ENCODE results near the gene SPATA31E1.

SPATA31E1 gene

DNA sequence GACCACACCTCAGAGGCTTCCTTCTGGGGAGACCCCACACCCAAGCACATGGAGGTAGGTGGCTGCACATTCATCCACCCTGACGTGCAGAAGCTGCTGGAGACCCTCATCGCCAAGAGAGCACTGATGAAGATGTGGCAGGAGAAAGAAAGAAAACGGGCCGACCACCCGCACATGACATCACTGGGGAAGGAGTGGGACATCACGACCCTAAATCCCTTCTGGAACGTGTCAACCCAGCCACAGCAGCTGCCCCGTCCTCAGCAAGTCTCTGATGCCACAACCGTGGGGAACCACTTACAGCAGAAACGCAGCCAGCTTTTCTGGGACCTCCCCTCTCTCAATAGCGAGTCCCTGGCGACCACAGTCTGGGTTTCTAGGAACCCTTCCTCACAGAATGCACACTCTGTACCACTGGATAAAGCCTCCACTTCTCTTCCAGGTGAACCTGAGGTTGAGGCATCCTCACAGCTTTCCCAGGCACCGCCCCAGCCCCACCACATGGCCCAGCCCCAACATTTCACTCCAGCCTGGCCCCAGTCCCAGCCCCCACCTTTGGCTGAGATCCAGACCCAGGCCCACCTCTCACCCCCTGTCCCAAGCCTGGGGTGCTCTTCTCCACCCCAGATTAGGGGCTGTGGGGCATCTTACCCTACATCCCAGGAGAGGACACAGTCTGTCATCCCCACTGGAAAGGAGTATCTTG, 3.0 kb downstream of the SPATA31E1 start:
- CTCF ChIA-PET, result no interaction called here
- POLR2A ChIA-PET, result no interaction called here
- TF ChIP-seq NFRKB (IDR thresholded peaks at IDR 0.05) (no peak), BHLHE40 (IDR thresholded peaks at IDR 0.05; ENCODE audit: borderline replicate concordance) (no peak), FOXK2 (IDR thresholded peaks at IDR 0.05) (no peak), SP1 (IDR thresholded peaks at IDR 0.05) (no peak), TARDBP (IDR thresholded peaks at IDR 0.05) (no peak), CTBP1 (IDR thresholded peaks at IDR 0.05; ENCODE audit: borderline replicate concordance) (no peak), FOXA1 (IDR thresholded peaks at IDR 0.05) (no peak), ARNT (IDR thresholded peaks at IDR 0.05) (no peak), HDGF (IDR thresholded peaks at IDR 0.05; ENCODE audit: borderline replicate concordance) (no peak), ZNF384 (IDR thresholded peaks at IDR 0.05) (no peak), FOXM1 (IDR thresholded peaks at IDR 0.05; ENCODE audit: borderline replicate concordance) (no peak)
- TF ChIP-seq, protein P1, sequence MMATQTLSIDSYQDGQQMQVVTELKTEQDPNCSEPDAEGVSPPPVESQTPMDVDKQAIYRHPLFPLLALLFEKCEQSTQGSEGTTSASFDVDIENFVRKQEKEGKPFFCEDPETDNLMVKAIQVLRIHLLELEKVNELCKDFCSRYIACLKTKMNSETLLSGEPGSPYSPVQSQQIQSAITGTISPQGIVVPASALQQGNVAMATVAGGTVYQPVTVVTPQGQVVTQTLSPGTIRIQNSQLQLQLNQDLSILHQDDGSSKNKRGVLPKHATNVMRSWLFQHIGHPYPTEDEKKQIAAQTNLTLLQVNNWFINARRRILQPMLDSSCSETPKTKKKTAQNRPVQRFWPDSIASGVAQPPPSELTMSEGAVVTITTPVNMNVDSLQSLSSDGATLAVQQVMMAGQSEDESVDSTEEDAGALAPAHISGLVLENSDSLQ (IDR thresholded peaks at IDR 0.05), result no peak
- peak; percentile 2 for DNase-seq (ENCODE audit: extremely low spot score)

DNA sequence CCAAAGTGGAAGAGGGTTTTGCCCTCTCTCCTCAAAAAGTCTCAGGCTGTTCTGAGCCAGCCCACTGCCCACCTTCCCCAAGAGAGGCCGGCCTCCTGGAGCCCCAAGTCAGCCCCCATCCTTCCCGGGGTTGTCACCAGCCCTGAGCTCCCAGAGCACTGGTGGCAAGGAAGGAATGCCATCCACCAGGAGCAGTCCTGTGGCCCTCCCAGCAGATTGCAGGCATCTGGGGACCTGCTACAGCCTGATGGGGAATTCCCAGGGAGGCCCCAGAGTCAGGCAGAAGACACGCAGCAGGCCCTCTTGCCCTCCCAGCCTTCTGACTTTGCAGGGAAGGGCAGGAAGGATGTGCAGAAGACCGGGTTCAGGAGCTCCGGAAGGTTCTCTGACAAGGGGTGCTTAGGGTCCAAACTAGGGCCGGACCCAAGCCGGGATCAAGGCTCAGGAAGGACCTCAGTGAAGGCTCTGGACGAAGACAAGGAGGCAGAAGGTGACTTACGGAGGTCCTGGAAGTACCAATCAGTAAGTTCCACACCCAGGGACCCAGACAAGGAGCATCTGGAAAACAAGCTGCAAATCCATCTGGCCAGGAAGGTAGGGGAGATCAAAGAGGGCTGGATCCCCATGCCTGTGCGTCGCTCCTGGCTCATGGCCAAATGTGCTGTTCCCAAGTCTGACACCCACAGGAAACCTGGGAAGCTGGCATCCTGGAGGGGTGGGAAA, 3.7 kb downstream of the SPATA31E1 start:
- TF ChIP-seq ELF4 (IDR thresholded peaks at IDR 0.05) (no peak), FOXM1 (IDR thresholded peaks at IDR 0.05; ENCODE audit: borderline replicate concordance) (no peak), ARNT (IDR thresholded peaks at IDR 0.05) (no peak), L3MBTL2 (conservative IDR thresholded peaks at IDR 0.05) (no peak), FOXK2 (IDR thresholded peaks at IDR 0.05) (no peak), LEF1 (IDR thresholded peaks at IDR 0.05; ENCODE audit: borderline replicate concordance) (no peak), SP1 (IDR thresholded peaks at IDR 0.05) (no peak), BHLHE40 (IDR thresholded peaks at IDR 0.05; ENCODE audit: borderline replicate concordance) (no peak), HDGF (IDR thresholded peaks at IDR 0.05; ENCODE audit: borderline replicate concordance) (no peak), FOXA1 (IDR thresholded peaks at IDR 0.05) (no peak), SUZ12 (IDR thresholded peaks at IDR 0.05) (no peak), CTBP1 (IDR thresholded peaks at IDR 0.05; ENCODE audit: borderline replicate concordance) (no peak), NFRKB (IDR thresholded peaks at IDR 0.05) (no peak), ZNF384 (IDR thresholded peaks at IDR 0.05) (no peak), TARDBP (IDR thresholded peaks at IDR 0.05) (no peak)
- TF ChIP-seq, protein P1 (IDR thresholded peaks at IDR 0.05), result no peak
- ChIA-PET CTCF (no interaction called here), POLR2A (no interaction called here)
- DNase-seq (ENCODE audit: extremely low spot score), result peak; percentile 1

DNA sequence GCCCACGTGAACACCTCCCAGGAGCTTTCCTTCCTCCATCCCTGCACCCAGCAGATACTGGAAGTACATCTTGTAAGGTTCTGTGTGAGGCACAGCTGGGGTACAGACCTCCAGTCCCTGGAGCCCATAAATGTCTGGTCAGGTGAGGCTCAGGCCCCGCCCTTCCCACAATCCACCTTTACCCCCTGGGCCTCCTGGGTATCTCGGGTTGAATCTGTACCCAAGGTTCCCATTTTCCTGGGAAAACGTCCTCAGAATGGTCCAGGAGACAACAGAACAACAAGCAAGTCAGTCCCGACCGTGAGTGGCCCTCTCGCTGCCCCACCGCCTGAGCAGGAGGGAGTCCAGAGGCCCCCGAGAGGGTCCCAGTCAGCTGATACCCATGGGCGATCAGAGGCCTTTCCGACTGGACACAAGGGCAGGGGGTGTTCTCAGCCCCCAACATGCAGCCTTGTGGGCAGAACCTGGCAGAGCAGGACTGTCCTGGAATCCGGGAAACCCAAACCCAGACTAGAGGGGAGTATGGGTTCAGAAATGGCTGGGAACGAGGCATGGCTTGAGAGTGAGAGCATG, 4.3 kb downstream of the SPATA31E1 start:
- no peak for TF ChIP-seq SUZ12 (IDR thresholded peaks at IDR 0.05)
- no peak for TF ChIP-seq FOXA1 (IDR thresholded peaks at IDR 0.05)
- DNase-seq (ENCODE audit: extremely low spot score), result peak; percentile 0
- ChIA-PET CTCF (no interaction called here), POLR2A (no interaction called here)

DNA sequence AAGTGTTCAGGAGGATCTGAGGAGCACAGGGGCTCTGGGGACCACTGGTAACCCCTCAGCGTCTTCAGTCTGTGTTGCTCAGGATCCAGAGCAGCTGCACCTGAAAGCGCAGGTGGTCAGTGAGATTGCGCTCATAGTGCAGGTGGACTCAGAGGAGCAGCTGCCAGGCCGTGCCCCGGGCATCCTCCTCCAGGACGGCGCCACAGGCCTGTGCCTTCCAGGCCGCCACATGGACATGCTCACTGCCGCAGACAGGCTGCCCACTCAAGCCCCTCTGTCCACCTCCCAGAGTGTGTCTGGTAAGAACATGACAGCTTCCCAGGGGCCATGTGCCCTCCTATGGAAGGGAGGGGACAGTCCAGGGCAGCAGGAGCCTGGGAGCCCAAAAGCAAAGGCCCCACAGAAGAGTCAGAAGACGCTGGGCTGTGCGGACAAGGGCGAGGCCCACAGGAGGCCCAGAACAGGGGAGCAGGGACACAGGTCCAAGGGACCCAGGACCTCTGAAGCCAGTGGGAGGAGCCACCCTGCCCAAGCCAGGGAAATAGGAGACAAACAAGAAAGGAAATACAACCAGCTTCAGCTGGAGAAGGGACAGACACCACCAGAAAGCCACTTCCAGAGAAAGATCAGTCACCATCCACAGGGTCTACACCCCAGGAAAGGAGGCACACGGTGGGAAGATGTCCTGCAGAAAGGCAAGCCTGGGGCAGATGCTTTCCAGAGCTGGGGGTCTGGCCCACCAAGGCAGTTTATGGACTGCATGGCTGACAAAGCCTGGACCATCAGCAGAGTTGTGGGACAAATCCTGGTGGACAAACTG, 5.2 kb downstream of the SPATA31E1 start:
- CTCF ChIA-PET, result no interaction called here

DNA sequence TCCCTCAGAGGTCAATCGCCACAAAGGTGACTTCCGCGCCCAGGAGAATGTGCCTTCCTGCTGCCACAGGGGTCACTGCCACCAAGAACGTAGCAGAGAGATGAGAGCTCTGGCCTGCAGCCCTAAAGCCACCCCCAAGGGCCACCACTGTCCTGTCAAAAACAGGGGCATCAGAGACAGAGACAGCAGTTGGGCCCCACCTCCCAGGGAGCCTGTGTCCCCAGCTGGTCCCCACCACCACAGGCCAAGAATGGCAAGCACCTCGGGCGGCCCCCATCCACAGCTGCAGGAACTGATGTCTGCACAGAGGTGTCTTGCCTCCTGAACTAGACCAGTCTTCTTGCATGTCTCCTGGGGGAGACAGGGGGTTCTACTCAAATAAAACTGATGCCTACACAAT, 5.8 kb downstream of the SPATA31E1 start:
- ChIA-PET POLR2A (no interaction called here), CTCF (no interaction called here)
- DNase-seq (ENCODE audit: extremely low spot score), result peak; percentile 3
- no peak for TF ChIP-seq FOXK2 (IDR thresholded peaks at IDR 0.05)
- no peak for TF ChIP-seq FOXM1 (IDR thresholded peaks at IDR 0.05; ENCODE audit: borderline replicate concordance)
- no peak for TF ChIP-seq LEF1 (IDR thresholded peaks at IDR 0.05; ENCODE audit: borderline replicate concordance)
- no peak for TF ChIP-seq ELF4 (IDR thresholded peaks at IDR 0.05)
- TF ChIP-seq TARDBP (IDR thresholded peaks at IDR 0.05), result no peak
- no peak for TF ChIP-seq NFRKB (IDR thresholded peaks at IDR 0.05)
- TF ChIP-seq, protein P1 (IDR thresholded peaks at IDR 0.05), result no peak
- no peak for TF ChIP-seq ZNF384 (IDR thresholded peaks at IDR 0.05)
- no peak for TF ChIP-seq BHLHE40 (IDR thresholded peaks at IDR 0.05; ENCODE audit: borderline replicate concordance)
- TF ChIP-seq HDGF (IDR thresholded peaks at IDR 0.05; ENCODE audit: borderline replicate concordance), result no peak
- TF ChIP-seq SP1 (IDR thresholded peaks at IDR 0.05), result no peak

More for the DNA sequence above, 5.2 kb downstream of the SPATA31E1 start:
- DNase-seq (ENCODE audit: extremely low spot score), result peak; percentile 0
- TF ChIP-seq, protein P1 (IDR thresholded peaks at IDR 0.05), result no peak
- no peak for TF ChIP-seq FOXK2 (IDR thresholded peaks at IDR 0.05)
- no peak for TF ChIP-seq BHLHE40 (IDR thresholded peaks at IDR 0.05; ENCODE audit: borderline replicate concordance)
- TF ChIP-seq NFRKB (IDR thresholded peaks at IDR 0.05), result no peak
- no peak for TF ChIP-seq FOXA1 (IDR thresholded peaks at IDR 0.05)
- POLR2A ChIA-PET, result no interaction called here
